Anterior cingulate cortex (tissue), 58 donors: ENCODE results near the gene ALDH1A1.

Experiments
- DNase-seq, 58 donors: peaks; one replicate each; lab custom pipeline; 2025; lab: John Stamatoyannopoulos, UW

ALDH1A1 gene

GRCh38 chr9:72980183-72980582 lies 27.3 kb upstream of the ALDH1A1 start:
- no peak for DNase-seq

- DNase-seq, result no peak
These were observed 26.7 kb upstream of the ALDH1A1 start for GRCh38 chr9:72979405-72980100.

DNA sequence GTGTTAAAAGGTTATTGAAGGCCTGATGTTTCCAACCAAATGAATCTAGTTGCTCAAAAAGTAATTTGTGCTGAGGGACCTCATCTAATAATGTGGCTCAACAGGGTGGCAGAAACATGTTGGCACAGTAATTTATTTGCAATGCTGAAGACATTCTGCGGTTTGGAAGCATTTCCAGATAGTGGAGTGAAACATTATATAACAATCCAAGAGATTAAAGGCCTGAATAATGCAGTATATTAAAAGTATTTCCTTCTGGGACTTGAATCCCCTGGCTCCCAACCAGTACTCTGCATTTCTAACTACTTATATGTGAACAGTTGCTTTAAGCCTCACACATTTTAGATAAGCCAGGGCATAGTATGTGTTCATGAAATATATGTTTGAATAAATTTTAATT lies 25.9 kb upstream of the ALDH1A1 start:
- no peak for DNase-seq

- DNase-seq, result no peak
These were observed 24.8 kb upstream of the ALDH1A1 start for GRCh38 chr9:72977670-72978069.

DNA sequence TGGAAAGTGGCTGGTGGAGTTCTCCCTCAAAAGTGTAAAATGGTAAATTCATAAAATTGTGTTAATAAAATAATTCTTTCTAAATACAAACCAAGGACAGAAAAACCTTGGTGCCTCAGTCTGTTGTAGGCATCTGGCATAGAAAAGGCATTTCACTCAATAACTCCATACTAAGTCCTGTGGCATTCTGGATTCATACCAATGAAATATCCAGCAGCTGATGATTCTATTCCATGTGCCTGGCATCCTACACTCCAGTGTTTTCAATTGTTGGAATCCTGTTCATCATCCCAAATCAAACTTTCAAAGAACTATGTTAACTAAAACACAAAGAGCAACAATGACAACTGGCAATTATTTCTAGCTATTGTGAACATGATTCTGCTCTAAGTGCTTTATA lies 21.6 kb upstream of the ALDH1A1 start:
- no peak for DNase-seq

- DNase-seq, result no peak
These were observed 19.8 kb upstream of the ALDH1A1 start for GRCh38 chr9:72972636-72973035.

DNA sequence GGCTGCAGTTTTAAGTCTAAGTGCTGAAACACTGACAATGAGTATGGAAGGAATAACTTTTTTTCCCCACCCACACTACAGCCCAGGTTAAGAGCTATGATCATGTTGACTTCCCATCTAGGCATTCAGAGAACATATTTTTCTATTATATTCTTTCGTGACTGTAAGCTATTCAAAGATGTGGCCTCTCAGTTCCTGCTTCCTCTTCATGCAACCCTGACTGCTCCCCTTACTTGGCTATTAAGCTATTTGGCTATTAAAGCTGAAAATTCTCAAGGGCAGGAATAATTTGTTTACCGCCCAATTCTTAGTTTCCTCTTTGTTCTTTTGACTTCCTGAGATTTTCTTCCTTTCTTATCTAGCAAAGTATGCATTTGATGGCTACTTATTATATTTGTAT lies 18.6 kb upstream of the ALDH1A1 start:
- no peak for DNase-seq

DNA sequence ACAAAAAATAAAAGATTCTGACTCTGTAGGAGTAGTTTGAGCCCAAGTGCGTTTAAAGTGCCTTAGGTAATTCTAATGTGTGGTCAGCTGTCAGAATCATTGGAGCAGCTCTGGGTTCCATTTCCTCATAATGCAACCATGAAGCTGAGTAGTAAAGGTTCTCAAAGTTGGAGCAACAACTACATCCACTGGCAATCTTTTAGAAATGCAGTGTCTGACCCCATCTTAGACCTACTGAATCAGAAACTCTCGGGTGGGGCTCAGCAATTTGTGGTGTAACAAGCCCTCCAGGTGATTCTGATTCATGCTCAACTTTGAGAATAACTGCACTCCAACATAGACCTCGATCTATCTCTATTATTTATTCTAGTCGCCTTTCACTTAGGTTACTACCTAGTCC lies 7.6 kb upstream of the ALDH1A1 start:
- DNase-seq, result no peak

- DNase-seq, result no peak
These were observed 5.8 kb upstream of the ALDH1A1 start for GRCh38 chr9:72958485-72959281.

DNA sequence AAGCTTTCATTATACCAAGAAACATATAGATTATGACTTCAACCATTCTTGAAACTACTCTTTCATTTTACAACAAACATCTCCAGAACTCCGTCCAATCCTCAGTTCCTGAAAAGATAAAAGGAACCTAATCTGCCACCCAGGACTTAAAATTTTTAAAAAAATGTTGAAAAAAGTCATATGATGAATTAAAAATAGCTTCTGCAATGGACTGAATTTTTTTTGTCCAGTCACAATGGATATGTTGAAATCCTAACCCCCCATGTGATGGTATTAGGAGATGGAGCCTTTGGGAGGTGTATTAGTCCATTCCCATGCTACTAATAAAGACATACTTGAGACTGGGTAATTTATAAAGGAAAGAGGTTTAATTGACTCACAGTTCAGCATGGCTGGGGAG lies 2.7 kb upstream of the ALDH1A1 start:
- no peak for DNase-seq

GRCh38 chr9:72955126-72955455 lies 2.2 kb upstream of the ALDH1A1 start:
- DNase-seq, result no peak

GRCh38 chr9:72954431-72955125 lies 1.7 kb upstream of the ALDH1A1 start:
- no peak for DNase-seq

DNA sequence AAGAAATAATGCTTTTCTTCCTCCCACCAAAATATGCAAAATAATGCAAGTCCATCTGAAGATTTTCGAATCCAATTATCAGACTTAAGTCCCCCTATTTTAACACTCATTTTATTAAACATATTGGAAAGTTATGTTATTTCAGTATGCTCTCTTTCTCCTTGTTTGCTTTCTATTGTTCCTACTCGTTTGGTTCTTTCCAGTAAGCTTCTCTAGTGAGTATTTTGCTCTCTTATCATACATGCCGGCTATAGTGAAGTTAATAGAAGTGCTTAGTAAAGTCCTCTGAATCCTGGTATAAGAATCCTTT lies 517 bp downstream of the ALDH1A1 start:
- DNase-seq, result no peak

GRCh38 chr9:72951520-72952380 lies 1.1 kb downstream of the ALDH1A1 start:
- no peak for DNase-seq

DNA sequence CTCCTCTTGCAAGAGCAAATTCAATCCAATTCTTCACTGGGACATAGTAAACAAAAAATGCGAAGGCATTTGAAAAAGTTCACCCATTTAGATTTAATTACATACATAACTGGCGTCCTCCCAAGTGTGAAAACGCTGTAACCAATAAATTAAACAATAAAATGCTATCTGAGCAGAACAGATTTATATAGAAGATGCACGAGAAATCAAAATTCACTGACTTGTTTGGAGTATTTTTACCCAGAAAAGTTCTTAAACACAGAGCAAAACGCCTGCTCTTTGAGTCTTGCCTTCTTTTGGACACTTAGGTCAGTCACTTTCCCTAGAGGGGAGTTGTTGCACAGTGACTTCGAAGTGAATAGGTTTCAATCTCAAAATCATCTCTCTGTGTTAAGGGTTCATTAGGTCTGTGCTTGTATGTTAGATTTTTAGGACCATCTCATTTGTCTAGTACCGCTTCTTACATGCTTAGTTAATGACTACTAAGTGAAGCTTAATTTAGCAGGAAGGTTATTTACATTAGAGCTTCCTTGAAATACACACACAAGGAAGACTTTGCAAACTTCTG lies 1.9 kb downstream of the ALDH1A1 start:
- no peak for DNase-seq

- DNase-seq, result no peak
These were observed 2.9 kb downstream of the ALDH1A1 start for GRCh38 chr9:72949918-72950325.

DNA sequence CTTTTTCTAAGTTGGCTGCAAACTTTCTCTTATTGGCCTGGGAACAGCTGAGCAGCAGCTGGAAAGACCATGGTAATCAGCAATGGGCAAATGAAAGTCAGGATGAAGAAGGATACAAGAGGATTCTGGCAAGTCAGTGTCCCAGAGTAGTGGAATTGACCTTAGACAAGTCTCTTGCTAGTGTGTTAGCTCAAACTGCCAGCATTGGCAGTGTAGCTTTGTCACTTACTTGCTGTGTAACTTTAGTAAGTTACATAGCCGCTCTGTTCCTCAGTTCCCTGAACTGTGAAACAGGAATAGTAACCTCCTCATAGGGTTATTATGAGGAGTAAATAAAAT lies 3.6 kb downstream of the ALDH1A1 start:
- no peak for DNase-seq

DNA sequence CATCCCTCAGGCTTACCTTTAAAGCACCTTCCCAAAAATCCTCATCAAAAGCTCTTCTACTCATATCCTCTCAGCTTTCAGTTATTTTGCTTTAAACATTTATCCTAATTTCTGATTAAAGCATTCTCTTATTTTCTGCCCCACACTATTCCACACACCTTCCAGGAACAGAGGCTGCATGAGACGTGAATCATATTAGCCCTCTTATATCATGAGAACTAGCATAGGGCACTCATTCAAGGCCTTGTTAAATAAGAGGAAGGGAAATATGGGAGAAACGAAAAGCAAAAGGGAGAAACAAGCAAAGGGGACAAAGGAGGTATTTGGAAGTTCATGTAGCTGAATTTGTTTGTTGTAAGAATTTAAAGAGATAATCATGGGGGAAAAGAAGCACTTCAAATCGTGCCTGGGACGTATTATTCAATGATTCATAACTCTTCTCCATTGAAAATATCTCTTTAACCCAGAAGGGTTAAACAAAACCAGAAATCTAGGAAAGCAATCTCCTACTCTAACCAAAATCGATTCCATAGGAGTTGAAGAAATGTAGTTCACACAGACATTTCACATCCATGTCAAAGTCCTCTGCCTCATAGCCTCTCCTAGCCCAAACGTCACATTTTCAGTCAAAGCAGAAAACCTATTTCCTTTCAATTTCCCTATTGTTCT lies 4.1 kb downstream of the ALDH1A1 start:
- no peak for DNase-seq

- DNase-seq, result no peak
These were observed 4.8 kb downstream of the ALDH1A1 start for GRCh38 chr9:72947984-72948465.

DNA sequence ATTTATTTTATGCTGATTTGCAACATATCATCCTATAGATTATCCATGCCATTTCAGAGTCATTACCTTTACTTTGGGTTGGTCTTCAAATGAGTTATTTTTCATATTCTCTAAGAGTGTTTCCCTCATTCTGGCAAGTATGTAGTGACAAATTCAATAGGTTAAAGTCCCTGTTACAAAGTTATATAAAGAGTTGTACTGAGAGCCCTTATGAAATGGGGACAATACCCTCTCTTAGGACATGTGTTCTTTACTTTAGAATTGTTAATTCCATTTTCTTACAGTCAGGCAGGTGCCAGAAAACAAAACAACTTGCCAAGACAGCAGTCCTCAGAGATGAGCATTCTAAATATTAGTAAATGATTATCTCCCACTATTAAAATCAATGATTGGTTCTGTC lies 6.0 kb downstream of the ALDH1A1 start:
- DNase-seq, result no peak
